Spleen (tissue), 11 donors: Measurements from ENCODE around the gene THAP9. TPM values are rescaled to one million over a fixed set of nuclear protein-coding genes. Genes with fewer than 3 reads are reported as not detected.

Source experiments
- DNase-seq: peaks from one replicate; pipeline ENCODE4 v3.0.0-alpha.2; 2020
- H3K27ac ChIP-seq, 8 donors: fragments of 200-600 bp; sonication (generic) in 7 of 8; 1 replicate in 4 of 8; 2 replicates in 4 of 8; pipeline versions ENCODE4 v1.5.0 to v1.8.0; 2016 to 2021; ENCODE audit warnings: inconsistent platforms in 4 of 8, mild to moderate bottlenecking in 4 of 8, moderate library complexity in 1 of 8
- H3K27me3 ChIP-seq, 7 donors: fragments of 200-600 bp; sonication (generic) in 6 of 7; replicated peaks in 1 of 7; 1 replicate in 4 of 7; 2 replicates in 3 of 7; pipeline versions ENCODE4 v1.5.0 to v1.8.0; 2016 to 2021; ENCODE audit warnings: inconsistent platforms in 3 of 7, mild to moderate bottlenecking in 1 of 7
- H3K36me3 ChIP-seq, 6 donors: fragments of 200-600 bp; sonication (generic) in 5 of 6; 1 replicate in 4 of 6; 2 replicates in 2 of 6; pipeline versions ENCODE4 v1.5.0 to v1.8.0; 2016 to 2021; ENCODE audit warnings: inconsistent platforms in 2 of 6
- H3K4me1 ChIP-seq, 6 donors: fragments of 200-600 bp; sonication (generic) in 5 of 6; 1 replicate in 3 of 6; 2 replicates in 3 of 6; pipeline versions ENCODE4 v1.5.0 to v1.8.0; 2016 to 2021; ENCODE audit warnings: inconsistent platforms in 3 of 6
- H3K4me3 ChIP-seq, 8 donors: fragments of 200-600 bp; sonication (generic) in 7 of 8; 1 replicate in 4 of 8; 2 replicates in 4 of 8; pipeline versions ENCODE4 v1.5.0 to v1.8.0; 2016 to 2021; ENCODE audit warnings: inconsistent platforms in 4 of 8, mild to moderate bottlenecking in 4 of 8, moderate library complexity in 2 of 8
- H3K9me3 ChIP-seq, 8 donors: fragments of 200-600 bp; sonication (generic) in 7 of 8; 1 replicate in 4 of 8; 2 replicates in 4 of 8; pipeline versions ENCODE4 v1.5.0 to v1.8.0; 2016 to 2021; ENCODE audit warnings: inconsistent platforms in 4 of 8
- POLR2A ChIP-seq, 3 donors: fragments of 450-650 bp; IDR thresholded peaks; one replicate each; pipeline ENCODE4 v1.5.1; 2017; ENCODE audit warnings: antibody characterized with exemption in 3 of 3, mild to moderate bottlenecking in 1 of 3
- POLR2AphosphoS5 ChIP-seq, 3 donors: sonication (generic); formaldehyde crosslinking; IDR thresholded peaks; one replicate each; pipeline ENCODE4 v1.5.1; 2017; ENCODE audit warnings: antibody characterized with exemption in 3 of 3
- WGBS, 5 donors: extraction: QIAGEN DNeasy Blood & Tissue Kit in 3 of 5; methylation state at CpG; one replicate each; pipeline versions ENCODE4 v1.1.5 to v1.1.7; 2013 to 2018; 5-methylcytosine and 5-hydroxymethylcytosine counted together
- intact Hi-C: fragments of 100-400 bp; cut with DNase I; formaldehyde crosslinking; loops from one replicate; pipeline ENCODE4 v1.15.0; 2023; ENCODE audit warnings: low total_unique reads
- polyA plus RNA-seq, 3 donors: library from polyadenylated mRNA; stranded (reverse); fragments of 200-250 nt; gene quantifications; one replicate each; pipeline ENCODE4 v1.2.1, GENCODE V29; 2013
- total RNA-seq, 7 donors: library from RNA; depleted of rRNA in 3 of 7; stranded (reverse); fragments of >200 nt in 3 of 7; fragmentation: NEBNext Ultra II Directional in 4 of 7; extraction: Animal tissue kit (Norgen Biotek cat#: 25700) in 4 of 7; gene quantifications; one replicate each; pipeline versions ENCODE4 v1.1.0 to v1.2.1, GENCODE V29; 2016 to 2021
- TF ChIP-seq, protein P1 (sequence below), 11 experiments: fragments of 200-600 bp in 7 of 11; fragments of 450-650 bp in 4 of 11; sonication (generic) in 4 of 11; IDR thresholded peaks in 8 of 11; conservative IDR thresholded peaks in 3 of 11; 1 replicate in 7 of 11; 2 replicates in 4 of 11; pipeline versions ENCODE4 v1.4.0 to v1.8.0; 2016 to 2021; ENCODE audit warnings: antibody characterized with exemption in 11 of 11, inconsistent platforms in 4 of 11, mild to moderate bottlenecking in 1 of 11
- donor health status: healthy with polysubstance abuse.
- donor health status: DM: no; HTN: no; CAD: no; lungs with moderate emphysema.
- donor health status: DM: no; HTN: no; CAD: no.
- donor health status: Bipolar disorder and iron deficiency.
- donor health status: healthy.
- donor health status: DM: no; HTN: no; CAD: no.
- donor health status: DM: yes; HTN: yes; CAD: no.

The THAP9 gene
- total and polyA plus RNA-seq, 10 donors, result 1.8 to 8.1 (median 3.2) TPM

DNA sequence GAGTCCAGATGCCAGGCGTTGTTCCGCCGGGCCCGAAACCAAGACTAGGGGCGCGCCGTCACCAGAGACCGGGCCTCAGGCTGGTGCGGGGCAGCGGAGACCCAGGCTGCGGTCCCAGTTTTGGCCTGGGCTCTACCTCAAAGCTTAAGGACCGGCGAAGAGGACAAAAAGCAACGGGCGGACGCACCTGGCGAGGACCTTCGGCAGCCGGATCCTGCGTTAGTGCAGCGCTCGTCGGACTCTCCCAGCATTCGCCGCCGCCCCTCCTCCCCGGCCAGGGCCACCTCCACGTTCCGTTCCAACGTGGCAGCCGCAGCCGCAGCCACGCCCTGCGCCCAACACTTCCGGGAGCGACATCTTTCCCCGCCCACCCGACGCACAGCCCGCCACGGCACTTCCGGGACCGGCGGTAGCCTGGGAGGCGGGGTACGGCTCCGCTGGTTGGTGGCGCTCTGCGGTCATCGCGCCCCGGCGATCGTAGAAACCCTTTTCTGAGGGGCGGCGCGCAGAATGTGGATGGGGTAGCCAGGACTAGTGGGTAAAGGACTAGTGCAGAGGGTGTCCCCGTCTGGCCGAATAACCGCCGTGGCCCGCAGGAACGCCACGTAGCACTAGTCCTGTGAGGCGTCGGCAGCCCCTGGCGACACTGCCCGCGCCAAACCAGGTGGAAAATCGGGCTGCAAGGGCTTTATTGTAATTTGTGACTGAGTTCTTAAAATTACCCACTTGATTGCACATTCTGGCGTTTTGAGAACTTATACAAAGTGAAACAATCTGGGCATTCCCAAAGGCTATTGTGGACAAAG, 9.4 kb upstream of the THAP9 start, which contains the start of gene SEC31A:
SEC31A (minus strand) TSS at position 253 of the 806 bp plus-strand sequence. CDS start 9,217 bp downstream, outside the sequence.
- TF ChIP-seq POLR2A (IDR thresholded peaks at IDR 0.05), result peak; percentile 51 to 85 (median 82)
- peak; percentile 98 to 100 (median 99) for TF ChIP-seq POLR2AphosphoS5 (IDR thresholded peaks at IDR 0.05)
- TF ChIP-seq, protein P1, sequence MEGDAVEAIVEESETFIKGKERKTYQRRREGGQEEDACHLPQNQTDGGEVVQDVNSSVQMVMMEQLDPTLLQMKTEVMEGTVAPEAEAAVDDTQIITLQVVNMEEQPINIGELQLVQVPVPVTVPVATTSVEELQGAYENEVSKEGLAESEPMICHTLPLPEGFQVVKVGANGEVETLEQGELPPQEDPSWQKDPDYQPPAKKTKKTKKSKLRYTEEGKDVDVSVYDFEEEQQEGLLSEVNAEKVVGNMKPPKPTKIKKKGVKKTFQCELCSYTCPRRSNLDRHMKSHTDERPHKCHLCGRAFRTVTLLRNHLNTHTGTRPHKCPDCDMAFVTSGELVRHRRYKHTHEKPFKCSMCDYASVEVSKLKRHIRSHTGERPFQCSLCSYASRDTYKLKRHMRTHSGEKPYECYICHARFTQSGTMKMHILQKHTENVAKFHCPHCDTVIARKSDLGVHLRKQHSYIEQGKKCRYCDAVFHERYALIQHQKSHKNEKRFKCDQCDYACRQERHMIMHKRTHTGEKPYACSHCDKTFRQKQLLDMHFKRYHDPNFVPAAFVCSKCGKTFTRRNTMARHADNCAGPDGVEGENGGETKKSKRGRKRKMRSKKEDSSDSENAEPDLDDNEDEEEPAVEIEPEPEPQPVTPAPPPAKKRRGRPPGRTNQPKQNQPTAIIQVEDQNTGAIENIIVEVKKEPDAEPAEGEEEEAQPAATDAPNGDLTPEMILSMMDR (IDR thresholded peaks at IDR 0.05 in 8 of 11, conservative IDR thresholded peaks at IDR 0.05 in 3 of 11), result peak in 3 of 11 experiments; percentile 21 to 39 (median 29)
- H3K27ac ChIP-seq, result peak within 1 kb of the TSS; percentile 88 to 98 (median 97)
- H3K4me3 ChIP-seq, result peak within 1 kb of the TSS; percentile 59 to 79 (median 67)
- no peaks in the 10 kb centered on the region for H3K9me3 ChIP-seq
- peak; percentile 100 for DNase-seq
- H3K27me3 ChIP-seq, result no peaks in the 10 kb centered on the region
- peaks cover 0 to 36% (median 13%) of the 10 kb centered on the region in 6 donors for H3K36me3 ChIP-seq
- WGBS, 5 donors, result 0 to 1% (median 0%) methylated on average over 60 to 71 of the region's 71 CpGs
- peaks cover 17 to 57% (median 38%) of the 10 kb centered on the region in 6 donors for H3K4me1 ChIP-seq
- intact Hi-C loops, result no loop called here

DNA sequence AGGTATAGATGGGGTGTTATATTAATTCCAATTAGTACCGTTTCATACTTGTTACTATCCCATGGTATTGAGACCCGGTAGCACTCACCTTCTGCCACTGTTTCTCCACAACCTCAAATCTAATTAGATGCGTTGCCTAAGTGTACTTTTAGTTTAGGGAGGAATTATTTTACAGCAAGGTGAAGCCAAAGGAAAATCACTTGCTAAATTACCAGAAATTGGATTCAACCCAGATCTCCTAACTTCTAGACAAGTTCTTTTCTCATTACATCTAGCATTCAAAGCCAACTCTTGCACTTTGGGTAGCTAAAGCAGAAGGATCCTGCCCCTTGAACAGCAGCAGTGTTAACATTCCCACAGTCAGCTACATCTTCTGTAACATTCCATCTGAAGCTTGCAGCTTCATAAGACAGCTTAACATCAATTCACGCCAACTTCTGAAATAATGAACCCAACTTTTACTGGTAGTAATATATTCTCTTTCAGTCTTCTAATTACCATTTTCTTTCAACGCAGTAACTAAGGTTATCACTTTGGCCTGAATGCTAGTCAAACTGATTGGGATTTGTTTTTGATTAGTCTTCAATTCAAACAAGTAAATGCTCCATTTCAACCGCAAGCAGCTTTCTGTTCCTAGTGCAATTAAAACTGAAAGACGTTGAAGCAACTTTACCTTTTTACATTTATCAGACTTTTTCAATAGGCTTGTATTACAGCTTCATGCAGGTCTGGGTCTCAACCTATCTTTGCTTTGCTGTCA, 8.6 kb upstream of the THAP9 start:
- Histone ChIP-seq H3K4me3 (peak overlapping the region; percentile 59 to 79 (median 67)), H3K9me3 (no peaks in the 10 kb centered on the region), H3K27ac (peak overlapping the region; percentile 88 to 98 (median 97)), H3K27me3 (no peaks in the 10 kb centered on the region), H3K36me3 (peaks cover 0 to 43% (median 16%) of the 10 kb centered on the region in 6 donors), H3K4me1 (peaks cover 17 to 57% (median 35%) of the 10 kb centered on the region in 6 donors)
- intact Hi-C loops, result no loop called here
- no peak for TF ChIP-seq POLR2AphosphoS5 (IDR thresholded peaks at IDR 0.05)
- TF ChIP-seq, protein P1 (IDR thresholded peaks at IDR 0.05 in 8 of 11, conservative IDR thresholded peaks at IDR 0.05 in 3 of 11), result no peak
- TF ChIP-seq POLR2A (IDR thresholded peaks at IDR 0.05), result no peak
- no peak for DNase-seq
- 32 to 44% (median 39%) methylated on average over 7 of the region's 7 CpGs for WGBS, 5 donors

DNA sequence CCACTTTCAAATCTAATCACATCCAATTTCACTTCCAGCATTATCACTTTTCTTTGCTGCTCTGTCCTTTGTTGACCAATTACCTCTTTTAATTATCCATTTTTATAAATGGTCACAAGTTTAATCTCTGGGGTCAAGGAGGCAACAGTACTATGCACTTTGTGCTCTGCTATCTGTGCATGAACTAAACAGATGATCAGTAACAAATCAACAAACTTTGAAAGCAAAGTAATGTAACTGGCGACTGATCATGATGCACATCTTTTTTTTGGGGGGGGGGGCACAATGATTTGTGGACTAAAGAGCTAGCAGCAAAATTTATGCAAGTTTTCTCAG, 8.1 kb upstream of the THAP9 start:
- no peak for DNase-seq
- Histone ChIP-seq H3K9me3 (no peaks in the 10 kb centered on the region), H3K4me1 (peaks cover 16 to 57% (median 37%) of the 10 kb centered on the region in 6 donors), H3K4me3 (no peak overlapping the region), H3K27me3 (no peaks in the 10 kb centered on the region), H3K36me3 (peaks cover 0 to 49% (median 18%) of the 10 kb centered on the region in 6 donors), H3K27ac (peak overlapping the region in 2 of 8 donors; percentile 96 to 98)
- TF ChIP-seq, protein P1 (IDR thresholded peaks at IDR 0.05 in 8 of 11, conservative IDR thresholded peaks at IDR 0.05 in 3 of 11), result no peak
- TF ChIP-seq POLR2A (IDR thresholded peaks at IDR 0.05), result no peak
- no peak for TF ChIP-seq POLR2AphosphoS5 (IDR thresholded peaks at IDR 0.05)
- intact Hi-C loops, result no loop called here
- WGBS, 5 donors, result 71 to 87% (median 86%) methylated on average over 1 of the region's 1 CpG
